ENCODE measurements around the gene UIMC1.

UIMC1 gene

GRCh38 chr5:176883700-176884570, 122.6 kb downstream of the UIMC1 start:
- no peak overlapping the region for H3K27ac ChIP-seq (ENCODE audit: low read depth, low read length)
- no peak overlapping the region for H3K9ac ChIP-seq (ENCODE audit: low read length)
- H3K36me3 ChIP-seq (ENCODE audit: control insufficient read depth, insufficient read depth, low read length) = no peaks in the 10 kb centered on the region
- no peaks in the 10 kb centered on the region for H3K27me3 ChIP-seq (ENCODE audit: control insufficient read depth, insufficient read depth, low read length)
- no peaks in the 10 kb centered on the region for H3K4me1 ChIP-seq (ENCODE audit: control insufficient read depth, insufficient read depth, low read length)
- no peak overlapping the region for H3K4me3 ChIP-seq (ENCODE audit: low read length)

- Histone ChIP-seq H3K4me3 (ENCODE audit: low read length) (no peak overlapping the region), H3K27ac (ENCODE audit: low read depth, low read length) (no peak overlapping the region), H3K9ac (ENCODE audit: low read length) (no peak overlapping the region), H3K4me1 (ENCODE audit: control insufficient read depth, insufficient read depth, low read length) (no peaks in the 10 kb centered on the region), H3K36me3 (ENCODE audit: control insufficient read depth, insufficient read depth, low read length) (no peaks in the 10 kb centered on the region), H3K27me3 (ENCODE audit: control insufficient read depth, insufficient read depth, low read length) (no peaks in the 10 kb centered on the region)
Observed at GRCh38 chr5:176882567-176882903, 124.0 kb downstream of the UIMC1 start.

- Histone ChIP-seq H3K4me1 (ENCODE audit: control insufficient read depth, insufficient read depth, low read length) (no peaks in the 10 kb centered on the region), H3K27ac (ENCODE audit: low read depth, low read length) (no peak overlapping the region), H3K9ac (ENCODE audit: low read length) (no peak overlapping the region), H3K36me3 (ENCODE audit: control insufficient read depth, insufficient read depth, low read length) (no peaks in the 10 kb centered on the region), H3K4me3 (ENCODE audit: low read length) (no peak overlapping the region), H3K27me3 (ENCODE audit: control insufficient read depth, insufficient read depth, low read length) (peaks cover 2% of the 10 kb centered on the region)
Observed at GRCh38 chr5:176881816-176882566, 124.6 kb downstream of the UIMC1 start.

GRCh38 chr5:176881021-176881749, 125.4 kb downstream of the UIMC1 start:
- H3K27me3 ChIP-seq (ENCODE audit: control insufficient read depth, insufficient read depth, low read length) = peaks cover 6% of the 10 kb centered on the region
- H3K27ac ChIP-seq (ENCODE audit: low read depth, low read length) = no peak overlapping the region
- no peak overlapping the region for H3K9ac ChIP-seq (ENCODE audit: low read length)
- H3K36me3 ChIP-seq (ENCODE audit: control insufficient read depth, insufficient read depth, low read length) = no peaks in the 10 kb centered on the region
- H3K4me3 ChIP-seq (ENCODE audit: low read length) = no peak overlapping the region
- H3K4me1 ChIP-seq (ENCODE audit: control insufficient read depth, insufficient read depth, low read length) = no peaks in the 10 kb centered on the region

- Histone ChIP-seq H3K9ac (ENCODE audit: low read length) (no peak overlapping the region), H3K4me1 (ENCODE audit: control insufficient read depth, insufficient read depth, low read length) (no peaks in the 10 kb centered on the region), H3K36me3 (ENCODE audit: control insufficient read depth, insufficient read depth, low read length) (no peaks in the 10 kb centered on the region), H3K4me3 (ENCODE audit: low read length) (no peak overlapping the region), H3K27ac (ENCODE audit: low read depth, low read length) (no peak overlapping the region), H3K27me3 (ENCODE audit: control insufficient read depth, insufficient read depth, low read length) (peaks cover 11% of the 10 kb centered on the region)
Observed at GRCh38 chr5:176880366-176881020, 126.1 kb downstream of the UIMC1 start.

- Histone ChIP-seq H3K4me3 (ENCODE audit: low read length) (no peak overlapping the region), H3K9ac (ENCODE audit: low read length) (no peak overlapping the region), H3K4me1 (ENCODE audit: control insufficient read depth, insufficient read depth, low read length) (no peaks in the 10 kb centered on the region), H3K36me3 (ENCODE audit: control insufficient read depth, insufficient read depth, low read length) (no peaks in the 10 kb centered on the region), H3K27me3 (ENCODE audit: control insufficient read depth, insufficient read depth, low read length) (peaks cover 15% of the 10 kb centered on the region), H3K27ac (ENCODE audit: low read depth, low read length) (no peak overlapping the region)
Observed at GRCh38 chr5:176879663-176880361, 126.8 kb downstream of the UIMC1 start.

GRCh38 chr5:176878906-176879662, 127.5 kb downstream of the UIMC1 start:
- Histone ChIP-seq H3K27me3 (ENCODE audit: control insufficient read depth, insufficient read depth, low read length) (peaks cover 15% of the 10 kb centered on the region), H3K9ac (ENCODE audit: low read length) (no peak overlapping the region), H3K4me3 (ENCODE audit: low read length) (no peak overlapping the region), H3K27ac (ENCODE audit: low read depth, low read length) (no peak overlapping the region), H3K4me1 (ENCODE audit: control insufficient read depth, insufficient read depth, low read length) (no peaks in the 10 kb centered on the region), H3K36me3 (ENCODE audit: control insufficient read depth, insufficient read depth, low read length) (no peaks in the 10 kb centered on the region)

- H3K9ac ChIP-seq (ENCODE audit: low read length) = no peak overlapping the region
- H3K36me3 ChIP-seq (ENCODE audit: control insufficient read depth, insufficient read depth, low read length) = no peaks in the 10 kb centered on the region
- H3K27ac ChIP-seq (ENCODE audit: low read depth, low read length) = no peak overlapping the region
- H3K4me3 ChIP-seq (ENCODE audit: low read length) = no peak overlapping the region
- H3K27me3 ChIP-seq (ENCODE audit: control insufficient read depth, insufficient read depth, low read length) = peaks cover 15% of the 10 kb centered on the region
- H3K4me1 ChIP-seq (ENCODE audit: control insufficient read depth, insufficient read depth, low read length) = no peaks in the 10 kb centered on the region
Observed at GRCh38 chr5:176878463-176878862, 128.1 kb downstream of the UIMC1 start.

- Histone ChIP-seq H3K9ac (ENCODE audit: low read length) (no peak overlapping the region), H3K36me3 (ENCODE audit: control insufficient read depth, insufficient read depth, low read length) (no peaks in the 10 kb centered on the region), H3K4me1 (ENCODE audit: control insufficient read depth, insufficient read depth, low read length) (no peaks in the 10 kb centered on the region), H3K27ac (ENCODE audit: low read depth, low read length) (no peak overlapping the region), H3K4me3 (ENCODE audit: low read length) (no peak overlapping the region), H3K27me3 (ENCODE audit: control insufficient read depth, insufficient read depth, low read length) (peaks cover 15% of the 10 kb centered on the region)
Observed at GRCh38 chr5:176877793-176878331, 128.7 kb downstream of the UIMC1 start.

GRCh38 chr5:176876506-176877431, 129.8 kb downstream of the UIMC1 start:
- Histone ChIP-seq H3K27me3 (ENCODE audit: control insufficient read depth, insufficient read depth, low read length) (peaks cover 15% of the 10 kb centered on the region), H3K4me3 (ENCODE audit: low read length) (no peak overlapping the region), H3K4me1 (ENCODE audit: control insufficient read depth, insufficient read depth, low read length) (no peaks in the 10 kb centered on the region), H3K36me3 (ENCODE audit: control insufficient read depth, insufficient read depth, low read length) (no peaks in the 10 kb centered on the region), H3K27ac (ENCODE audit: low read depth, low read length) (no peak overlapping the region), H3K9ac (ENCODE audit: low read length) (no peak overlapping the region)
